ENCODE data around the gene MYH6. TPM values are rescaled to one million over a fixed set of nuclear protein-coding genes. Genes with fewer than 3 reads are reported as not detected.

The MYH6 gene
- total RNA-seq, 1 experiment from 2014 or later = not detected

Other genes with a start within 250 kb of the MYH6 start
- 3.0 and 4.0 TPM in 2 replicates for gene SLC7A8, start 224.6 kb downstream of the MYH6 start, total RNA-seq (2014; rRNA removed; shearing (Covaris generic))
- gene RNF212B, start 170.3 kb downstream of the MYH6 start, total RNA-seq (2014; rRNA removed; shearing (Covaris generic)) = not detected in 2 replicates
- gene HOMEZ, start 122.1 kb downstream of the MYH6 start, total RNA-seq (2014; rRNA removed; shearing (Covaris generic)) = 9.1 and 11.9 TPM in 2 replicates
- gene PPP1R3E, start 105.4 kb downstream of the MYH6 start, total RNA-seq (2014; rRNA removed; shearing (Covaris generic)) = 3.0 and 5.0 TPM in 2 replicates
- 9.5 and 17.1 TPM in 2 replicates for gene BCL2L2, start 101.4 kb downstream of the MYH6 start, total RNA-seq (2014; rRNA removed; shearing (Covaris generic))
- gene PABPN1, start 86.8 kb downstream of the MYH6 start, total RNA-seq (2014; rRNA removed; shearing (Covaris generic)) = 80.8 and 89.2 TPM in 2 replicates
- gene SLC22A17, start 55.4 kb downstream of the MYH6 start, total RNA-seq (2014; rRNA removed; shearing (Covaris generic)) = 4.6 and 8.6 TPM in 2 replicates
- gene EFS, start 43.1 kb downstream of the MYH6 start, total RNA-seq (2014; rRNA removed; shearing (Covaris generic)) = 0.12 and 0.64 TPM in 2 replicates
- gene IL25, start 35.5 kb downstream of the MYH6 start, total RNA-seq (2014; rRNA removed; shearing (Covaris generic)) = not detected in 2 replicates
- not detected in 2 replicates for gene CMTM5, start 31.2 kb downstream of the MYH6 start, total RNA-seq (2014; rRNA removed; shearing (Covaris generic))
- gene MYH7, start 27.4 kb upstream of the MYH6 start, total RNA-seq (2014; rRNA removed; shearing (Covaris generic)) = not detected in 2 replicates
- gene NGDN, start 61.4 kb upstream of the MYH6 start, total RNA-seq (2014; rRNA removed; shearing (Covaris generic)) = 37.3 and 46.4 TPM in 2 replicates
- 0.05 TPM in 1 of 2 replicates, not detected in the other for gene ZFHX2, start 143.5 kb upstream of the MYH6 start, total RNA-seq (2014; rRNA removed; shearing (Covaris generic))
- 7.1 and 18.1 TPM in 2 replicates for gene THTPA, start 148.0 kb upstream of the MYH6 start, total RNA-seq (2014; rRNA removed; shearing (Covaris generic))
- 14.7 and 21.3 TPM in 2 replicates for gene AP1G2, start 159.5 kb upstream of the MYH6 start, total RNA-seq (2014; rRNA removed; shearing (Covaris generic))
- gene JPH4, start 170.5 kb upstream of the MYH6 start, total RNA-seq (2014; rRNA removed; shearing (Covaris generic)) = 0.10 TPM in 1 of 2 replicates, not detected in the other
- 11.9 and 16.8 TPM in 2 replicates for gene DHRS2, start 228.1 kb upstream of the MYH6 start, total RNA-seq (2014; rRNA removed; shearing (Covaris generic))